ENCODE results near the gene FBXO15.

The FBXO15 gene

DNA sequence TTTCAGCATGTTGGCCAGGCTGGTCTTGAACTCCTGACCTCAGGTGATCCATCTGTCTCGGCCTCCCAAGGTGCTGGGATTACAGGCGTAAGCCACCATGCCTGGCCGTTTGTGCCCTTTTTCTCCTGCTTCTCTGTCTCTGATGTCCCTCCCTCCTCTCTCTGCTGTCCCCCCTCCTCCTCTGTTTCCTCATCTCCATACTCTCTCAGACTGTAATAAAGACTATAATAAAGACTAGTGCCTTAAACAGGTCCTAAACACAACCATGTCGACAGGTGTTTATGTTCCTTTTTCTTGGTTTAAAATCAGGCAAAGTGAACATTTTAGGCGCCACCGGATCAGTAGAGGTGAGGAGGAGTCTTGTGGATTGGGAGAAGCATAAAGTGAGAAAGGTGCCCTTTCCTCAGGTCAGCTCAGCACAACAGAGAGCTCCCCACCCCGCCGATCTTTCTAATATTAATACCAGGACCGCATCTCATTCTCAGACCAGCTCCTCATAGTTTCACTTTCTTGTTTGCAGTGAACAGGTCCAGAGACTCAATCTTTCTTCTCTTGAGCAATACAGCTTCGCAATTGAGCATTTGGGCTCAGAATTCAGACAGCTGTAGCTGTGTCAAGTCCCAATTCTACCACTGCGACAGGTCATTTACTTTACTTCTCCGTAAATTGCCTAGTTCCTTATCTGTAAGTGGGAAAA is 24.4 kb upstream of the FBXO15 start:
- no peaks in the 10 kb centered on the region for H3K27me3 ChIP-seq (replicated peaks; ENCODE audit: insufficient read depth, low read length)
- H2AFZ ChIP-seq (ENCODE audit: low read length) = peak overlapping the region; percentile 71
- H3K9me2 ChIP-seq (replicated peaks; ENCODE audit: insufficient read depth, low read length) = no peaks in the 10 kb centered on the region
- peak overlapping the region; percentile 24; the same call in 1 of the 2 replicates for H3K9ac ChIP-seq (ENCODE audit: low read length)
- DNase-seq = peak; percentile 80
- H3K9me3 ChIP-seq (replicated peaks; ENCODE audit: insufficient read depth, low read length) = no peaks in the 10 kb centered on the region
- peak overlapping the region; percentile 44; the same call in 1 of the 2 replicates for H3K27ac ChIP-seq (ENCODE audit: low read length)
- H3K4me2 ChIP-seq (ENCODE audit: low read depth, low read length) = peak overlapping the region; percentile 49
- peaks cover 3% of the 10 kb centered on the region; the same call in 1 of the 2 replicates for H3K4me1 ChIP-seq (ENCODE audit: low read length)
- no peaks in the 10 kb centered on the region for H3K36me3 ChIP-seq (replicated peaks; ENCODE audit: insufficient read depth, low read length)
- H3K4me3 ChIP-seq (ENCODE audit: low read length) = peak overlapping the region; percentile 54
- no peaks in the 10 kb centered on the region for H4K20me1 ChIP-seq (ENCODE audit: insufficient read depth, low read length)
- H3F3A ChIP-seq (ENCODE audit: insufficient read depth, low read length) = 0 out of 2 replicates have a peak, but pooled peaks cover 3% of the 10 kb centered on the region
- TF ChIP-seq CTCF (IDR thresholded peaks at IDR 0.05; ENCODE audit: low read length) (no peak), EZH2 (optimal IDR thresholded peaks at IDR 0.05; ENCODE audit: low read depth, low read length) (no peak), EZH2phosphoT487 (IDR thresholded peaks at IDR 0.05; ENCODE audit: low read length) (no peak)
- H3K79me2 ChIP-seq (ENCODE audit: low read length) = no peaks in the 10 kb centered on the region

- H3F3A ChIP-seq (ENCODE audit: insufficient read depth, low read length) = no peaks in the 10 kb centered on the region
- TF ChIP-seq CTCF (IDR thresholded peaks at IDR 0.05; ENCODE audit: low read length) (no peak), EZH2 (optimal IDR thresholded peaks at IDR 0.05; ENCODE audit: low read depth, low read length) (no peak), EZH2phosphoT487 (IDR thresholded peaks at IDR 0.05; ENCODE audit: low read length) (no peak)
- no peaks in the 10 kb centered on the region for H3K9me2 ChIP-seq (replicated peaks; ENCODE audit: insufficient read depth, low read length)
- H3K4me1 ChIP-seq (ENCODE audit: low read length) = no peaks in the 10 kb centered on the region
- H3K79me2 ChIP-seq (ENCODE audit: low read length) = no peaks in the 10 kb centered on the region
- H3K4me2 ChIP-seq (ENCODE audit: low read depth, low read length) = no peak overlapping the region
- no peak overlapping the region for H3K27ac ChIP-seq (ENCODE audit: low read length)
- no peak for DNase-seq
- H3K4me3 ChIP-seq (ENCODE audit: low read length) = no peak overlapping the region
- no peaks in the 10 kb centered on the region for H3K9me3 ChIP-seq (replicated peaks; ENCODE audit: insufficient read depth, low read length)
- no peaks in the 10 kb centered on the region for H4K20me1 ChIP-seq (ENCODE audit: insufficient read depth, low read length)
- H3K27me3 ChIP-seq (replicated peaks; ENCODE audit: insufficient read depth, low read length) = no peaks in the 10 kb centered on the region
- no peak overlapping the region for H3K9ac ChIP-seq (ENCODE audit: low read length)
- H2AFZ ChIP-seq (ENCODE audit: low read length) = no peak overlapping the region
- H3K36me3 ChIP-seq (replicated peaks; ENCODE audit: insufficient read depth, low read length) = no peaks in the 10 kb centered on the region
Observed at GRCh38 chr18:74166386-74166785, 18.8 kb upstream of the FBXO15 start.

DNA sequence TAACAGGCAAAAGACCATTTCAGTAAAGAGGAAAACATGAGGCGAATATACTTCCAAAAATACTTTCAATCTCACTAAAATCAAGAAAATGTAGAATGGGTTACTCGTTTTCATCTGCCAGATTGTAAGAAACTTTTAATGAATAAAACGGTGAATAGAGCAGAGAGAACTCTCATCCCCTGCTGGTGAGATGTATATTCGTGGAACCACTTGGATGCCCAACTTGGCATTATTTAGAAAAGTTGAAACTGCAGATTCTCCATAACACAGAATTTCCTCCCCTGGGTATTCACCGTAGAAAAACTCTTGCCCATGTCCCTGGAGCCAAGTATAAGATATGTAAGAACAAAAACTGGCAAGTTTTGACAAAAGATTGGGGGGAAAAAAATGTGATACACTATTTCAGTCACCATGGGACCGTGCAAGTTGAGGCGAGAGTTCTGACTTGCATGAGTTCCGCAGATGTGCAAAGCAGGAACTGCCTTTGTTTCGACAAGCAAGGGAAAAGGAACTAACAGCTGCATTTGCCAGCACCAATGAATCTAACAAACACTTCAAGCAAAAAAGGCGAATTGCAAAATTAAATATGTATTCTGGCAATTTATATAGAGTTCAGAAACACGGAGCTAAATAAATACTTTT is 15.5 kb upstream of the FBXO15 start:
- no peak overlapping the region for H2AFZ ChIP-seq (ENCODE audit: low read length)
- no peaks in the 10 kb centered on the region for H3F3A ChIP-seq (ENCODE audit: insufficient read depth, low read length)
- peak overlapping the region; percentile 12; the same call in 1 of the 2 replicates for H3K4me2 ChIP-seq (ENCODE audit: low read depth, low read length)
- H3K36me3 ChIP-seq (replicated peaks; ENCODE audit: insufficient read depth, low read length) = 0 out of 2 replicates have a peak, but pooled peaks cover 1% of the 10 kb centered on the region
- no peaks in the 10 kb centered on the region for H3K4me1 ChIP-seq (ENCODE audit: low read length)
- H3K9me2 ChIP-seq (replicated peaks; ENCODE audit: insufficient read depth, low read length) = no peaks in the 10 kb centered on the region
- H3K27ac ChIP-seq (ENCODE audit: low read length) = no peak overlapping the region
- TF ChIP-seq EZH2 (optimal IDR thresholded peaks at IDR 0.05; ENCODE audit: low read depth, low read length) (no peak), CTCF (IDR thresholded peaks at IDR 0.05; ENCODE audit: low read length) (peak; percentile 18)
- no peaks in the 10 kb centered on the region for H3K79me2 ChIP-seq (ENCODE audit: low read length)
- H3K9me3 ChIP-seq (replicated peaks; ENCODE audit: insufficient read depth, low read length) = no peaks in the 10 kb centered on the region
- no peaks in the 10 kb centered on the region for H3K27me3 ChIP-seq (replicated peaks; ENCODE audit: insufficient read depth, low read length)
- H3K4me3 ChIP-seq (ENCODE audit: low read length) = no peak overlapping the region
- no peaks in the 10 kb centered on the region for H4K20me1 ChIP-seq (ENCODE audit: insufficient read depth, low read length)
- H3K9ac ChIP-seq (ENCODE audit: low read length) = no peak overlapping the region
- no peak for DNase-seq

Data from MM.1S (cell line).